Measurements from ENCODE around the gene PHACTR1. TPM values are rescaled to one million over a fixed set of nuclear protein-coding genes. Genes with fewer than 3 reads are reported as not detected.

PHACTR1 gene
- total and polyA plus RNA-seq, 2 donors (not counting 1 experiment from before 2014, with no cell fraction given): 0.60 to 1.2 TPM

GRCh38 chr6:13045676-13046075 lies 329.1 kb downstream of the PHACTR1 start:
- Histone ChIP-seq H3K4me2 (ENCODE audit: extremely low read depth, insufficient read depth, low read length) (no peak overlapping the region), H3K27ac (ENCODE audit: insufficient read depth, low read length) (no peak overlapping the region), H3K9me3 (ENCODE audit: control insufficient read depth, insufficient read depth, low read depth, low read length) (no peaks in the 10 kb centered on the region), H3K4me1 (ENCODE audit: control insufficient read depth, extremely low read depth, insufficient read depth, low read length) (no peaks in the 10 kb centered on the region), H3K36me3 (ENCODE audit: control insufficient read depth, insufficient read depth, low read length) (no peaks in the 10 kb centered on the region), H2AFZ (ENCODE audit: low read length) (no peak overlapping the region), H4K20me1 (ENCODE audit: control insufficient read depth, extremely low read depth, insufficient read depth, low read length) (no peaks in the 10 kb centered on the region), H3K4me3 (replicated peaks in 1 of 4; ENCODE audit: control extremely low read depth in 1 of 4, insufficient read depth in 1 of 4, low read depth in 3 of 4, low read length in 4 of 4) (no peak overlapping the region), H3K79me2 (ENCODE audit: control insufficient read depth, insufficient read depth, low read length) (no peaks in the 10 kb centered on the region), H3K27me3 (ENCODE audit: control insufficient read depth, insufficient read depth, low read length) (no peaks in the 10 kb centered on the region), H3K9ac (ENCODE audit: insufficient read depth, low read length) (no peak overlapping the region)
- TF ChIP-seq CTCF (conservative IDR thresholded peaks at IDR 0.05 in 1 of 2, IDR thresholded peaks at IDR 0.05 in 1 of 2; ENCODE audit: low read depth in 1 of 2, low read length in 2 of 2): no peak
- no peak for TF ChIP-seq EZH2 (IDR thresholded peaks at IDR 0.05; ENCODE audit: low read length, missing control alignments)
- DNase-seq (ENCODE audit: low read depth in 2 of 2): no peak

GRCh38 chr6:13046084-13046483 lies 329.5 kb downstream of the PHACTR1 start:
- TF ChIP-seq CTCF (conservative IDR thresholded peaks at IDR 0.05 in 1 of 2, IDR thresholded peaks at IDR 0.05 in 1 of 2; ENCODE audit: low read depth in 1 of 2, low read length in 2 of 2) (no peak), EZH2 (IDR thresholded peaks at IDR 0.05; ENCODE audit: low read length, missing control alignments) (no peak)
- H3K4me3 ChIP-seq (replicated peaks in 1 of 4; ENCODE audit: control extremely low read depth in 1 of 4, insufficient read depth in 1 of 4, low read depth in 3 of 4, low read length in 4 of 4): no peak overlapping the region
- H3K27ac ChIP-seq (ENCODE audit: insufficient read depth, low read length): no peak overlapping the region
- no peak overlapping the region for H3K4me2 ChIP-seq (ENCODE audit: extremely low read depth, insufficient read depth, low read length)
- H3K79me2 ChIP-seq (ENCODE audit: control insufficient read depth, insufficient read depth, low read length): no peaks in the 10 kb centered on the region
- H2AFZ ChIP-seq (ENCODE audit: low read length): no peak overlapping the region
- H3K4me1 ChIP-seq (ENCODE audit: control insufficient read depth, extremely low read depth, insufficient read depth, low read length): no peaks in the 10 kb centered on the region
- H3K9ac ChIP-seq (ENCODE audit: insufficient read depth, low read length): no peak overlapping the region
- H3K36me3 ChIP-seq (ENCODE audit: control insufficient read depth, insufficient read depth, low read length): no peaks in the 10 kb centered on the region
- no peaks in the 10 kb centered on the region for H3K27me3 ChIP-seq (ENCODE audit: control insufficient read depth, insufficient read depth, low read length)
- no peaks in the 10 kb centered on the region for H3K9me3 ChIP-seq (ENCODE audit: control insufficient read depth, insufficient read depth, low read depth, low read length)
- DNase-seq (ENCODE audit: low read depth in 2 of 2): no peak
- no peaks in the 10 kb centered on the region for H4K20me1 ChIP-seq (ENCODE audit: control insufficient read depth, extremely low read depth, insufficient read depth, low read length)

- no peak overlapping the region for H3K4me3 ChIP-seq (replicated peaks in 1 of 4; ENCODE audit: control extremely low read depth in 1 of 4, insufficient read depth in 1 of 4, low read depth in 3 of 4, low read length in 4 of 4)
- H3K9ac ChIP-seq (ENCODE audit: insufficient read depth, low read length): no peak overlapping the region
- no peaks in the 10 kb centered on the region for H4K20me1 ChIP-seq (ENCODE audit: control insufficient read depth, extremely low read depth, insufficient read depth, low read length)
- no peak overlapping the region for H3K4me2 ChIP-seq (ENCODE audit: extremely low read depth, insufficient read depth, low read length)
- DNase-seq (ENCODE audit: low read depth in 2 of 2): peak in 1 of 2 donors; percentile 30
- no peaks in the 10 kb centered on the region for H3K4me1 ChIP-seq (ENCODE audit: control insufficient read depth, extremely low read depth, insufficient read depth, low read length)
- no peak overlapping the region for H2AFZ ChIP-seq (ENCODE audit: low read length)
- no peaks in the 10 kb centered on the region for H3K36me3 ChIP-seq (ENCODE audit: control insufficient read depth, insufficient read depth, low read length)
- no peaks in the 10 kb centered on the region for H3K27me3 ChIP-seq (ENCODE audit: control insufficient read depth, insufficient read depth, low read length)
- no peak for TF ChIP-seq CTCF (conservative IDR thresholded peaks at IDR 0.05 in 1 of 2, IDR thresholded peaks at IDR 0.05 in 1 of 2; ENCODE audit: low read depth in 1 of 2, low read length in 2 of 2)
- no peak for TF ChIP-seq EZH2 (IDR thresholded peaks at IDR 0.05; ENCODE audit: low read length, missing control alignments)
- no peaks in the 10 kb centered on the region for H3K79me2 ChIP-seq (ENCODE audit: control insufficient read depth, insufficient read depth, low read length)
- H3K9me3 ChIP-seq (ENCODE audit: control insufficient read depth, insufficient read depth, low read depth, low read length): no peaks in the 10 kb centered on the region
- H3K27ac ChIP-seq (ENCODE audit: insufficient read depth, low read length): no peak overlapping the region
Observed at GRCh38 chr6:13048113-13048512, 331.5 kb downstream of the PHACTR1 start.

Data from fibroblast of lung (primary cell).